SU-DHL-6 (cell line): ENCODE measurements around the gene GTF3C1.

ENCODE experiments used
- CTCF ChIP-seq: fragments of 200-600 bp; sonication (generic); IDR thresholded peaks from one replicate; pipeline ENCODE4 v1.5.1; 2017; ENCODE audit warnings: antibody characterized with exemption, mild to moderate bottlenecking, low read length, moderate library complexity; ENCODE audit not compliant: insufficient read depth, poor library complexity, severe bottlenecking
- EZH2phosphoT487 ChIP-seq: fragments of 200-600 bp; sonication (generic), shearing (Covaris generic); conservative IDR thresholded peaks from 2 replicates; pipeline ENCODE4 v1.6.1; 2018; ENCODE audit warnings: mild to moderate bottlenecking, antibody characterized with exemption, low read length, moderate library complexity, mixed read lengths

- TF ChIP-seq CTCF (no peak), EZH2phosphoT487 (no peak)
These were observed 78.9 kb downstream of the GTF3C1 start for GRCh38 chr16:27470567-27471431.
